CD4-positive, alpha-beta T cell treated with Interleukin-17A for 1 hour (primary cell): ENCODE measurements around the gene EPB42.
"Not testable (repeated sequence)": the region's sequence is repeated elsewhere in the genome, so short reads cannot be mapped to it uniquely, and the experiment has no call there.

Experiments used
- DNase-seq: peaks from one replicate; pipeline ENCODE4 v3.0.0-alpha.2; 2020

The EPB42 gene

DNA sequence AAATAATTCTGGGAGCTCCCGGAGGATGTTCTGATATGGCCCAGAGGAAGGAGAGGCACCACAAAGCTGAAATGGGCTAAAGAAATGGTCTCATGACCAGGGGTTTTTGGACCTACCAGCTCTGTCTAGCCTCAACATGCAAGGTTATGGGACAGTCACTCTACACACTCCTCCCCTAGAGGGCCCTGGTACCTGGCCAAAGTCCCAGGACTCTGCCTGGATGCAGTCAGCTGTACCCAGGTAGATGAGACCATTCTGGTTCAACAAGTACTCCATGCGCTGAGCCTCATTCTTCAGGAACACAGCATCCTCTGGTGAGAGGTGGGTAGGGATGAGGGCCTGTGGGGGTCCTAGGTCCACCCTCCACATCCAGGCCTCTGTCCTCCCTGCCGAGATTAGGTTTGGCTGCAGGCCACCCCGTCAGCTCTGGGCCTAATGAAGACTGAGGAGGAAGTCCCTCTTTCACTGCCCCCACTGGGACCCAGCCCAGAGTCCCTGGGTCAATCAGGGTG is 9.5 kb downstream of the EPB42 start:
- no peak for DNase-seq

DNA sequence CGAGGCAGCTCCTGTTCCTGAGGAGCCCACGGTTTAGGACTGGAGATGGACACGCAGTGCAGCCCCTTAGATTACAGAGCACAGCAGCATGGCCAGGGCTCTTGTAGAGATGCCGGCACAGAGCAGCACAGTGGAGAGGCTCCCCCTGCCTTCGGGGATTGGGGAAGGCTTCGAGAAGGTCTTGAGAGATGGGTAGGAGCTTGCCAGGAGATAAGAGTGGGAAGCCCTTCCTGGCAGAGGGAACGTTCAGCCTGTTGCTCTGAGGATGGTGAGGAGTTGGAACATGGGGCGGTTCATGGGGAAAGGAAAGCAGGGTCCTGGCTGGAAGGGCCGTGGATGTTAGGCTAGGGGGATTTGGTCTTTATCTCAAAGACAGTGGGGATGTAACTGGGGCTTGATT is 10.0 kb downstream of the EPB42 start:
- DNase-seq: no peak

DNA sequence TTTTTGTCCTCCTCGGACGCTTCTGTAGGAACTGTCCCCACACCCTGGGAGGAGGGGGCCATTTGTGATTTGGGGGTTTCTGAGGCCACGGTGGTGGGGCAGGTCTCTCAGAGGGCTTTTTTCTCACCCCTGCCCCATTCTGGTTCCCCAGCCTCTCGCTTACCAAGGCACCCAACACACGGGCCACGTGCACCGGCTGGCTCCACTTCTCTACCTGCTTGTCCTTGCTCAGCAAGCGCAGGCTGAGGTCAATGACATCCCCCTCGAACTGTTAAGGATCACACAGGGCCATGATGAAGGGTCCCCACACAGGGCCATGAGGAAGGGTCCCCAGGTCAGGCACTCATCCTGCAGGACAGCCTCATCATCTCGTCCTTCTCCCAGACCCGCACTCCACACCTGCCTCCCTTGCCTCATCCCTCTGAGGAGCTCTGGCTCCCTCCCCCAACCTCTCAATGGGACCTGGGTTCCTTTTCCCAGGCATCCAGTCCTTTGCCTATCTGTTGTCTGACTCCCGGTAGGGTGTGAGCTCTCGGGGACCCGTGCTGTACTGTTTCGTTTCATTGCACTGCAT is 10.6 kb downstream of the EPB42 start:
- DNase-seq: no peak

DNA sequence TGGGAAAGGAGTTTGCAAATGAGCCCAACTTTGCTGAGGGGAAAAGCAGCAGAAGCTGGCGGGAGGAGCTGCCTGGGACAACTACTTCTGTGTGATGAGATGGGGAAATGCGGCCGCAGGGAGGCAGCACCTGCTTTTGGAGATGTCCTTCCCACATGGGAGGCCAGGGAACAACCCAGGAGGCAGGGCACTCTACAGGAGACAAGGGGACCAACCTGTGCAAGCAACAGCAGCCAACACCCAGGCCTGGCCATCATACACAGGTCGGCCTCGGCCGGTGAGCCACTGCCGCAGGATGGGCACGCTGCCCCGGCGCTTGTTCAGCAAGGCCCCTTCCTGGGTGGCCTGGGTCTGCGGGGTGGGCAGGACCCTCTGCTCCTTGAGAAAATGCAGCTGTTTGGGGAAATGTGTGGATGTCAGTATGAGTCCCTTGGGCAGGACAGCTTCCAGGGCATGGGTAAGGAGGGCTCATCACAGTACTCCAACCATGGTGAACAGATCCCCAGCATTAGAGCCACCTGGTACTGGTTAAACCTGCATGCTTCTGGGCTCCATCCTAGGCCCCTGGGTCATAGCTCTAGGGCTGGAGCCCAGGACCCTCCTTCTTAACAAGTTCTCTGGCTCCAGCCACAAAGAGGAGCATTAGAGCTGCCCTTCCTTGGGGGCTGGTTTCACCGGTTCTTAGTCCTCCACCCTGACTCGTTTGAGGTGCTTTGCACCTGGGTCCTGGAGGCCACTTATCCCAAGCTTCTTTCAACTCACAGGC is 11.6 kb downstream of the EPB42 start:
- DNase-seq: no peak

DNA sequence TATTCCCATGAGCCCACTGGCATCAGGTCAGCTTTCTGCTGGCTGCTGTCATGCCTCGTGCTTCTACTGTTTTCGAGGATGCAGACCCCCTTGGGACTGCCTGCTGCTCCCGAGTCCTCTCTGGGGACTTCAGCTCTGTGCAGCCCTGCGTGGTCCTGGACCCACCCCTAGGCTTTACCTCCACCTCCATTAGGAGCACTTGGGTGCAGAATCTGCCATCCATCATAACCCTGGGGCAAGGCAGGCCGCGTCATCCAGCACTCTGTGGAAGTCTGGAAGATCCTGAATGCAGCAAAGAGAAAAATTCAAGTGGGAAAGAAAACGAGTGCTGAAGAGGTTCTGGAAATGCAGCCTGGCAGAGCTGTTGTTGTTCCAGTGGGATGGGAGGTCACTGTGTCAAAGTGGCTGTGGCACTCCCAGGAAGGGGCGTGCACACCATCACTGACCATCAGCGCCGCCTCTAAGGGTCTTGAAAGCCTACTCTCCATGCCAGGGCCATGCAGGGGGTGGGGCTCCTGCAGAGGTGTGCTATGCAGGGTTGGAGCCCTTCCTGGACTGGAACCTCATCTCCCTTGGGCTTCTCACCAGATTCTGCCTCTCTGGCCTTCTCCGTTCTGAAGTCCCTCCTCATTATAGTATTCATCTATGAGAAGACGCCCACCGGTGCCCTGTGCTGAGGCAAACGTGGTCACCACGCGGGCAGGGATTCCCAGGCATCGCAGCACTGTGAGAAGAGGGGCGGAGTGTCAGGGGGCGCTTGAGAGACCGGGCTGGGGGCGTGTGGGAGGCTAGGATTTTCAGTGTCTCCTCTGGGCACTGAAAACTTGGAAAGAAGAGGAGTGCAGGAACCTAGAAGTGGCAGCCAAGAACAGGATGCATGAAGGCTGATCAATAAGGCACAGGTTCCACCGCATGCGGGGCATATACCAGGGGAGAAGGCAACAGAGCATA is 12.5 kb downstream of the EPB42 start:
- no peak for DNase-seq

DNA sequence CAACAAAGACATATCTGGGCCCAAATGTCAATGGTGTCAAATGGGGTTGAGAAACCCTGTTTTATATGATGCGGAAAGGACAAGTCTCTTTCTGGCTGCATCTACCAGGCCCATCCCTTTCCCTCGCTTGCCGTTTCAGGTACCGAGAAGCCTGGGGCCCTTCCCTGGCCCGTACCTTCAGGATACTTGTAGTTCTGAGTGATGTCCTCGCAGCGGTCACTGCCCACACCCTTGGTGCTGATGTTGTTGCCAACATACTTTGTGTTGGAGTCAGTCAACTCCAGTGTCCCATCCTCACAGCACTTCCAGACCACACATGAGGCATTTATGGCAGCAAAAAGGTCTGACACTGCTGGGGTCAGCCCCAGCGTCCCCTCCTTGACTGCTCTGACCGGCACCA is 13.8 kb downstream of the EPB42 start:
- DNase-seq: no peak

DNA sequence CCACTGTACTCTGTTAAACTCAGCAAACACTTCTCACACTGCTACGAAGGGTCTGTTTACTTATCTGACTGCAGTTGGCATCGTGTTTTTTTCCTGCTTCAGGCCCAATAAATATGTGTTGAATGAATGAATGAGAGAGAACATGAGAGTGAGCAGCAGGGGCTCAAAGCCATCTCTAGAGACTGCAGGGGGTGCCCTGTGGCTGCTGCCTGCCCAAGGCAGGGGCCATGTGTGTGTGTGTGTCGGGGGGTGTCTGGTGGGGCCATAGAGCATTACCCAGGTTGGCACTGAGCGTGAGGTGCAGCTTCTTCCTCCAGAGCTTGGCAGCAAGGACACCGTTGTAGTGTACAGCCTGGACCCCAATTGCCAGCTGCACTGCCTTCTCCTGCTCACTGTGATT is 14.8 kb downstream of the EPB42 start:
- DNase-seq: no peak

DNA sequence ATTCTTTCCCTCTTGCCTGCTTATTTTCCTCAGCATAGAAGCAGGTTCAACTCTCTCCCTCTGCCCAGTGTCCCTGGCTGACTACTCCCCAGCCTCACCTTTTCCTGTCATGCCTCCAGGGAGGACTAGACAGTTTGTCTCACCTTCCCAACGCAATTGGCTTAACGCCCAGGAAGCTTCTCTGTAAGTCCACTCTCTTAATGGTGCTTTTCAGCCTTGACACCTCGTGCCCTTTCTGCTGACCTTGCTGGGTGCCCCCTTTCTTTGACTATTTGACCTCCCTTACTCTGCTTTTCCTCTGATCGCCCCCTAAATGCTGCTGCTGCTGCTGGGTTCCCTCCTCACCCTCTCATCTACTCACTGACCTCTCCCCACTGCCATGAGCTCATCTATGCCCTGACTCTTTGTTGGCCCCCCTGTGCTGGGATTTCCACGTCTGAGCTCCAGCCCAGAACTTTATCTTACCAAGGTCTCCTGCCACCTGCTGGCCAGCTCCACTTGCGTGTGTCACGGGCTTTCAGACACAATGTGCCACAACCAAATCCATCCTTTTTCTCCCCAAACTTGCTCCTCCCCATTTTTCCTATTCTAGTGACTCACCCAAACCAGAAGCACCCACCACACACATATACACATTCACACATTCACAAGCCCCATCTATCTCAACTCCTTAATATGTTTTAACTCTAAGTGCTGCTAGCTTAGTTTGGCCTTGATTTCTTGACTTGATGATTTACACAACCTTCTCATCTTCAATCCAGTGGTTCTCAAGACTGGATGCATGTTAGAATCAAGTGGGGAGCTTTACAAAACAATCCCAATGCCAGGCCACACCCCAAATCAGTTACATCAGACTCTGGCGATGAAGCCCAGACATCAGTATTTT is 16.6 kb downstream of the EPB42 start:
- DNase-seq: peak; percentile 48

DNA sequence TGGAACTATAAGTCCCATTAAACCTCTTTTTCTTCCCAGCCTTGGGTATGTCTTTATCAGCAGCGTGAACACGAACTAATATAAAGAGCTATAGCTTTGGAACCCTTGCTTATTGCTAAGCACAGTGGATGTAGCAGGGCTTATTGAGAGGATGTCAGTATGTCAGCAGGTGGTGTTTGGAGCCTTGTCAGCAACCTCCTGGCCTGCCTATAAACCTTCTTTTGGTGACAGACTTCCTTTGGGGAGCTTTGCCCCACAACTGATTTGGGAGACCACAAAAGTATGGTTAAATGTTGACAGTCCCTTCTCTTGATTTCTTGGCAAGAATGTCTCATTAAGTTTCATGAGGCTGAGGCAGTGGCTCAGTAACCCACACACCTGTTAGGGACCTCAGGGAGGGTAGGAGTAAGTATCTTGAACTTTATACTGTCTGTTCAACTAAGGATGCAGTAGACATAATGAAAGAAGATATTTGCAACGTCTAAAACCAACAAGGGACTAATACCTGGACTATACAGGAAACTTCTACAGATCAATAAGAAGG is 20.8 kb downstream of the EPB42 start:
- no peak for DNase-seq

DNA sequence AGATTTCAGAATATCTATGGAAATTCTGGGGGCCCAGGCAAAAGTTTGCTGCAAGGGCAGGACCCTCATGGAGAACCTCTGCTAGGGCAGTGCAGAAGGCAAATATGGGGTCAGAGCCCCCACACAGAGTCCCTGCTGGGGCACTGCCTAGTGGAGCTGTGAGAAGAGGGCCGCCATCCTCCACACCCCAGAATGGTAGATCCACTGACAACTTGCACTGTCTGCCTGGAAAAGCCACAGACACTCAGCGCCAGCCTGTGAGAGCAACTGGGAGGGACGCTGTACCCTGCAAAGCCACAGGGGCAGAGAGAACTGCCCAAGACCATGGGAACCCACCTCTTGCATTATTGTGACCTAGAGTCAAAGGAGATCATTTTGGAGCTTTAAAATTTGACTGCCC is 21.8 kb downstream of the EPB42 start:
- no peak for DNase-seq

DNA sequence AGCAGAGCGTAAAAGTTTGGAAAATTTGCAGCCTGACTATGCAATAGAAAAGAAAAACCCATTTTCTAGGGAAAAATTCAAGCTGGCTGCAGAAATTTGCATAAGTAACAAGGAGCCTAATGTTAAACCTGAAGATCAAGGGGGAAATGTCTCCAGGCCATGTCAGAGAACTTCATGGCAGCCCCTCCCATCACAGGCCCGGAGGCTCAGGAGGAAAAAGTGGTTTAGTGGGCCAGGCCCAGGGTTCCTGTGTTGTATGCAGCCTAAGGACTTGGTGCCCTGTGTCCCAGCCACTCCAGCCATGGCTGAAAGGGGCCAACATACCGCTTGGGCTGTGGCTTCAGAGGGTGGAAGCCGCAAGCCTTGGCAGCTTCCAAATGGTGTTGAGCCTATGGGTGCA is 22.3 kb downstream of the EPB42 start:
- DNase-seq: not testable (repeated sequence)

DNA sequence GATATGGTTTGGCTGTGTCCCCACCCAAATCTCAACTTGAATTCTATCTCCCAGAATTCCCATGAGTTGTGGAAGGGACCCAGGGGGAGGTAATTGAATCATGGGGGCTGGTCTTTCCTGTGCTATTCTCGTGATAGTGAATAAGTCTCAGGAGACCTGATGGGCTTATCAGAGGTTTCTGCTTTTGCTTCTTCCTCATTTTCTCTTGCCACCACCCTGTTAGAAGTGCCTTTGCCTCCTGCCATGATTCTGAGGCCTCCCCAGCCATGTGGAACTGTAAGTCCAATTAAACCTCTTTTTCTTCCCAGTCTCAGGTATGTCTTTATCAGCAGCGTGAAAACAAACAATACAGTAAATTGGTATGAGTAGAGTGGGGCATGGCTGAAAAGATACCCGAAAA is 23.0 kb downstream of the EPB42 start:
- DNase-seq: not testable (repeated sequence)

DNA sequence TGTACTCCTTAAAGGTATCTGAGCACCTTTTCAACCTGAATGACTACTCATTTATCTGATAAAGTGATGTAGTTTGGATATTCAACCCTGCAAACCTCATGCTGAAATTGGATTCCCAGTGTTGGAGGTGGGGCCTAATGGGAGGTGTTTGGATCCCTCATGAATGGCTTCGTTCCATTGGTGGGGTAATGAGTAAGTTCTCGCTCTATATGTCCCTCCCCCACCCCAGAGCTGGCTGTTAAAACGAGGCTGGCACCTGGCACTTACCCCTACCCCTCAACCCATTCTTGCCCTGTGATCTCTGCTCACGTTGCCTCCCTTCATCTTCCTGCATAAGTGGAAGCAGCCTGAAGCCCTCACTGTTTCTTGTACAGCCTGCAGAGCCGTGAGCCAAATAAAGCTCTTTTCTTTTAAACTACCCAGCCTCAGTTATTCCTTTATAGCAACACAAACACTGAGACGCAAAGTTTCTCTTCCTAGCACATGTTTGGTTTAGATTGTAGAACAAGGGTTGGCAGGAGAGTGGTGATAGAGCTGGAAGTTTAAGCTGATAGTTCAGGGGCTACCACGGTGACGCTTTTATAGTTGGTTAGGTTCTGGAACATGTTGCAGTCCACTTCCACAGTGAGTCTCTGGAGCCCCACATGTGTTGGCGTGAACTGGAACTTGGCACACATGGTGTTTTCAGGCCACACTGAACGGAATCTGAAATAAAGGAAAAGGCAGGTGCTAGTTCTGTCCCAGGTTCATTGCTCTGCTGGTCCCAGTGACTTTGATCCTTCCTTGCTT is 23.9 kb downstream of the EPB42 start:
- no peak for DNase-seq

DNA sequence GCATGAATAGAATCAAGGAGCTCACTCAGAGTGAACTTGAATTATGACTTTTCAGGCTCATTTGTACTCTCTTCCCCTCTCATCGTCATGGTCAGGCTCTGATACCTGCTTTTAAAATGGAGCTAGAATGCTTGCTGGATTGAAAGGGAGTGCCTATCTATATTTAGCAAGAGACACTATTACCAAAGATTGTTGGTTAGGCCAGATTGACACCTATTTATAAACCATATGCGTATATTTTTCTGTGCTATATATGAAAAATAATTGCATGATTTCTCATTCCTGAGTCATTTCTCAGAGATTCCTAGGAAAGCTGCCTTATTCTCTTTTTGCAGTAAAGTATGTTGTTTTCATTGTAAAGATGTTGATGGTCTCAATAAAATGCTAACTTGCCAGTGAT is 26.0 kb downstream of the EPB42 start:
- DNase-seq: no peak

DNA sequence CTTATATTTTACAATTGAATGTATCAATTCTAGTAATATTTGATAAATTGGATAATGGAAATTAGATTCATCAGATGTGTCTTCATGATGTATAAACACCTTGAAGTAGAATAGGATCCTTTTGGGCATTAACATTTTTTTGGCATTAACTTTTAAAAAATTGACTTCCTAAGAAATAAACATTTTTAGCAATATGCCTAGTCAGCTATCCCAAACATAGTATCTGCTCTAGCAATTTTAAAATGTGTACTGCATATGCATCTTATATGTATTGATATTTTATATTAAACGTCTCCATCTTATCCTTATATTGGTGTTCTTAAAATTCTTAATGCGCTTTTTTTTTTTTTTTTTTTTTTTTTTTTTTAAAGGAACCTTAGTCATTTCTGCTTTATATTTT is 27.1 kb downstream of the EPB42 start:
- DNase-seq: no peak

DNA sequence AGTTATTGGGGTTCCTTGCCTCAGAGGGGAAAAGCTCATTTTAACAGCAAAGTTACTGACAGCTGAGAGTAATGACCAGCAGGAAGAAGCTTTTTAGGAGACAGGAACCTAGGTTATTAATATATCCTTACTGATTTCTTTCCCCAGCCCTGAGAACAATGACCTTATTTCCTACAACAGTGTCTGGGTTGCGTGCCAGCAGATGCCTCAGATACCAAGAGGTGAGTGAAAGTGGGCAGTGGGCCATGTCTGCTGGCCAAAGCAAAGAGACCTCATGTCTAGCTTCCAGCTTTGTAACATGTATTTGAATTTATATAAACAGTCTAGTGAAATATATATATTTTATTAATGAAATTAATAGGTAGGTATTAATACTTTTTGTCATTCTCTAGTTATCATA is 30.6 kb downstream of the EPB42 start:
- DNase-seq: no peak

DNA sequence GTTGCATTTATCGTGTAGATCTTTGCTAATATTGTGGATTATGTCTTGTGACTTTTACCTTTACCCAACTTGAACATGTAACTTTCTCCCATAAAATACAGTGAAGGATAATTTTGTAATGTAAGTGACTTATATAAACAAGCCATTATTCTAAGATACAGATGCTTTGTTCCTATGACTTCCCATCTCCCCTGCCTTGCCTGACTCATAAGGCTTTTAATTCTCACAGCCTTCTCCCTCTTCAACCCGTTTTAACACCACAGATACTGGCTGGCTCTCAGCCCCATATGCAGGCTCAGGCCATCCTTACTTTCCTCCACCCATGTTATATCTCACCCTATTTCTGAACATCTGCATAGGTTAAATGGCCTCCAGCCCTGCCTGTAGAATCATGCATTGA is 31.5 kb downstream of the EPB42 start:
- no peak for DNase-seq

DNA sequence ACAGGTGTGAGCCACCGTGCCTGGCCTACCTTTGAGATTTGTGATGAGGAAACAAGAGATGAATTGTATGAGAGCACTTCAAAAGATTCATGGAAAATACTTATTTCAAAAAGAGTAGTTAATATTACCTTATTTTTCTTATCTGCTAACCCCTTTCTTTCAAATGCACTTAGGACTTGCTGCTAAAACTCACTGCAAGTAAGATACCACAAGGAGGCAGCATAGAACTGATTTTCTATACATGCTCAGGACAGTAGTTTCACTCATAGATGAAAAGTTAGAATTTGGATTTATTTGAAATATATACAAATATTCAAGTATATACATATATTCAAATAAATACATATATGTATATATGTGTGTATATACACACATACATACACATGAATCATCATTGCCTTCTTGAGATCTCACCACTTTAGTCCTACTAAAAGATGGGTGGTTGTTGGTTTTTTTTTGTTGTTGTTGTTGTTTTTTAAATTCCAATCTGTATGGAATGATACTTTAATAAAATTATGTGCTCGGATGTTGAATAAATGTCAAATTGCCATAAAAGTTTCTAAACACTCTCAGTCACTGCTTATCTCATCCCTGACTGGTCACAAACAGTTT is 33.2 kb downstream of the EPB42 start:
- DNase-seq: peak; percentile 72

DNA sequence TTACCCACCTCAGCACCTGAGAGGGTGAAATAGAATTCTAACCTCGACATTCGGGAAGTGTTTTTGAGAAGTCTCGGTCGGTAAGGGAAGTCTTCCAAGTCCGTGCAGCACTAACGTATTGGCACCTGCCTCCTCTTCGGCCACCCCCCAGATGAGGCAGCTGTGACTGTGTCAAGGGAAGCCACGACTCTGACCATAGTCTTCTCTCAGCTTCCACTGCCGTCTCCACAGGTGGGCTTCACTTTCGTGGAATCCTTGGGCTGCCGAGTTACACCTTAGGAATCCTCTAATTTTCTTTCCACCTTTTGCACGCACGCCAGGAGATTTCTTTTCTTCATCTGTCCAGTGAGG is 34.8 kb downstream of the EPB42 start:
- DNase-seq: no peak

DNA sequence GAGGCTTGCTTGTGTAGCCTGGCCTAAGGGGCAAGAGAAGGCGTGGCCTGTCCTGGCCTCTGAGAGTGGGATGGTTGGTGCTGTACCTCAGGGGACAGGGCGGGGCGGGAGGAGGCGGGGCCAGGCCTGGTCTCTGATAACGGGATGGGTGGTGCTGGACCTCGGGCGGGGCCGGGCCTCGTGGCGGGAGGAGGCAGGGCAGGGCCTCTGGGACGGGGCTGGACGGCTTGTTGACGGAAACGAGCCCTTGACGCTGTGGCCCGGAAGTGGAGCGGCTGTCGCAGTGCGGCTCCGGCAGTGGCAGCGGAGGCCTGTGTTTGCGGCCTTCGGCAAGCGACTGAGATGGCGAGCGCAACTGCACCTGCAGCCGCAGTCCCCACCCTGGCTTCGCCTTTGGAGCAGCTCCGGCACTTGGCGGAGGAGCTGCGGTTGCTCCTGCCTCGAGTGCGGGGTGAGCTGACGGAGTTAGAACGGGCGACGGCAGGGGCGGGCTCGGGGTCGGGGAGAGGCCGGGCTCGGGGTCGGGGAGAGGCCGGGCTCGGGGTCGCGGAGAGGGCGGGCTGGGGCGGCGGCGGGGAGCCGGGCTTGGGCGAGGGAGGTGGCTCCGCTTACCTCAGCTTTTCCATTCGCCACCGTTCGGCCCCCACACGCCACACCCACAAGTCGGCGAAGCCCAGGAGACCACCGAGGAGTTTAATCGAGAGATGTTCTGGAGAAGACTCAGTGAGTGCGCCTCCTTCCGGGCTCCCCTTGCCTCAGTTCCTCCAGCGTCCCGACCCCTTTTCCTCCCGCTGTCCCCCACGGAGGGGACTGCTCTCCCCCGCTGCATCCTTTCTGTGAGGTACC is 35.4 kb downstream of the EPB42 start, which contains the start of gene CCNDBP1:
TSS of gene CCNDBP1 (plus strand) at position 247 of the 846 bp plus-strand sequence. CDS start at position 343, 96 bp downstream.
- DNase-seq: peak; percentile 94
